GM18517 (cell line): ENCODE measurements around the gene ATP1B1.

Experiments
- ATAC-seq: cut with Tn5 transposase; IDR thresholded peaks from one replicate; pipeline ENCODE4 v1.9.1; 2021; ENCODE audit warnings: mild to moderate bottlenecking, moderate library complexity; ENCODE audit not compliant: unreplicated experiment

The ATP1B1 gene

GRCh38 chr1:169106095-169106920, at the start of gene ATP1B1:
TSS of gene ATP1B1 (plus strand) at chr1:169106690. CDS start at chr1:169106830, 140 bp downstream.
- peak; percentile 88 for ATAC-seq

GRCh38 chr1:169059421-169059820, 47.1 kb upstream of the ATP1B1 start:
- no peak for ATAC-seq

GRCh38 chr1:169060043-169060722, 46.3 kb upstream of the ATP1B1 start:
- ATAC-seq = no peak

- ATAC-seq = no peak
Observed at GRCh38 chr1:169060919-169061639, 45.4 kb upstream of the ATP1B1 start.

DNA sequence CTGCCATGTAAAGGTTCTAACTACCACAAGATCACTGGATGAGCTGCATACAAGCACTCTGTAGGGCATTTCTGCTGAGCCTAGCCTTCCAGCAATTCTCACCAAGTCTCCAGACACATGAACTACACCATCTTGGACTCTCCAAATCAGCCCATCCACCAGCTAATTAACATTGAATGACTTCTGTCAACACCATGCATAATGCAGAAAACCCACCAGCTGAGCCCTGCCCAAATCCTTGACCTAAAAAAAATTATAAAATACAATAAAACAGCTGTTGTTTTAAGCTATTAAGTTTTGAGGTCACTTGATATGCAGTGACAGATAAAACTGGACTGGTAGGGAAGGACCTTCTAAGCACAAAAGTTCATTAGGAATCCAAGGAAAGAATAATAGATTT, 44.3 kb upstream of the ATP1B1 start:
- no peak for ATAC-seq

- ATAC-seq = no peak
Observed at GRCh38 chr1:169064103-169064502, 42.4 kb upstream of the ATP1B1 start.

DNA sequence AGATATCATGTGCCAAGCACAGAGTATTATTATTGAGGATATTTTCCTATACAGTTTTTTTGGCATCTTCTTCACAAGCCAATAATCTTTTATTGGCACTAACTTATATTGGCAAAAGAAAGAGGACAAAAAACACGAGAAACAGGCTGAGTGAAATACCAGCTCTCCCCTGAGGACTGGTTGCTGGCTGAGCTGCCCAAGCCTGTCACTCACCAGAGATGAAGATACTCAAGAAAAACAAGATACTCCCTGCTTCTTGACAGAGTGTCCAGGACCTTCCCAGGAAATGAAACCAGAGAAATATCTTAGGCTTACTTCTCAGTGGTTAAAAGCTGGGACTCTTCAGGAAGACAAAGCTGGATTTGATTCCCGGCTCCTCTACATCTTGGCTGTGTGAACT, 35.9 kb upstream of the ATP1B1 start:
- ATAC-seq = no peak

DNA sequence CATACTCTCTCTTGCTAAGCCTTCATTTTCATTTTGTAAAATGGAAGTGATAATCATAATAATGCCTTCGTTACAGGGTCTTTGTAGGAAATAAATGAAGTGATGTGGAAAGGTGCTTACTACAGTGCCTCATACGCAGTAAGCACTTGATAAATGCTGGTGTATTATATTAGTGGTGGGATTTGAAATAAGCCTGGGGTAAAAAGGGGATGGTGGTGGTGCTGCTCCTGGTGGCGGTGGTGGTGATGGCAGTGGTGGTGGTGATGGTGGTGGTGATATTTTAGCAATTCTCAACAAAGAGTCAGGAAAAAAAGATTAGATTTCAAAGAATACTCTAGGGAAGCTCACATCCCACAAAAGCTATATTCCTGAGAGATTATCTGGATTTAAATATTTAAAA, 35.5 kb upstream of the ATP1B1 start:
- ATAC-seq = no peak

DNA sequence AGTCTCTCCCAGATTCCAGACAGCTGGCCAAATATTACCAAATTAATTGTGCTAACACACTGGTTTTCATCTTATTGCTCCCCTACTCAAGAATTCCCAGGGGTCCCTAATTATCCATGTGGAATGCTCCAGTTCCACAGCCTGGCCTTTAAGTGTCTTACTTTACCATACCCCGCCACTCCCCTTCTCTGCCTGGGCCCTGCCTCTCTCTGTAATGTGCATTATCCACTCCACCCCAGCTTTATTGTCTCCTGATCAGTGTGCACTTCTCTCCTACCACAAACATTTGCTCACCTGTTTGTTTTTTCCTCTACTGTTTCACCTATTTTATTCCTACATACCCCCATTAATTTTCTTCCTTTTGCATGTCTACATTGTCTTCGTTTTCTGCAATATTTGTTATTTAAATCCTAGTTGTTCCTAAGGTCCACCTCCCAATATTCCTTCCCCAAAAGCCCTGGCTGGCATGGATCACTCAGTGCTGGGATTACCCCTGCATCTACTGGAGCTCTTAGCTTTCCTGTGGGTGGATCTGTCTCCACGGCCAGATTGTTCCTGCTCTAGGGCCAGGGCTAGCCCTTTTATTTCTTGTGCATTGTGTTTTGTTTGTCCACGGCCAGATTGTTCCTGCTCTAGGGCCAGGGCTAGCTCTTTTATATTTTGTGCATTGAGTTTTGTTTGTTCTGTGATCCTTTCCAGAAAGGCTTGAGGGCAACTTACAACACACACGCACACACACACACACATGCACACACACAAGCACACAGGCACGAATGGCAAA, 33.4 kb upstream of the ATP1B1 start:
- no peak for ATAC-seq

- no peak for ATAC-seq
Observed at GRCh38 chr1:169078163-169078883, 28.2 kb upstream of the ATP1B1 start.

DNA sequence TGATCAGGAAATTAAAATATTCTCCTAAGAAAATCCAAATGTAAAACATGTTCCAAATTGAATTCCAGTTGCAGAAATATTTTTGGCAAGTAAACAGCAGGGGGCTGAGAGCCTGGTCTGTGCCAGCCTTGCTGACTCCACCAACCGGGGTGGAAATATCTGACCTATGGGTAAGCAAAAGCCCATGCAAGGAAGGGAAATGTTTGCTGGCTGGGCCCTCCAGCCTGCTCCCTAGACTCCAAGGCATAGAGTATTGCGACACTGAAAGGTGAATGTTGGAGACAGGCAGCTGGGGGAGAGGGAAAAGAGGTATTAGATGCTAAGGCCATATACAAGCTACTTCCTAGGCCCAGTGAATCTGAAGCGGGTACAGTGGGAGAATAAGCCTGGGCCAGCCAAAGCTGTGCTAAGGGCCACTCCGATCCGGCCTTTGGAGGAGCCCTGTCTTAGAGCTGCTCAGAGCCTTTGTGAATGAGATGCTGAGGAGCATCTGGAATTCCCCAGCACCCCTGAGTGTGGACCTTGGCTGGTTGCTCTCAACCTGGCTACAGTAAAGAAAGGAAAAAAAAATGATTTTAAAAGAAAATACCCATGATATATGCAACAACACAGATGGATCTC, 24.9 kb upstream of the ATP1B1 start:
- ATAC-seq = no peak

- ATAC-seq = no peak
Observed at GRCh38 chr1:169085911-169086310, 20.6 kb upstream of the ATP1B1 start.

- no peak for ATAC-seq
Observed at GRCh38 chr1:169086603-169087455, 19.7 kb upstream of the ATP1B1 start.

- ATAC-seq = no peak
Observed at GRCh38 chr1:169087876-169088275, 18.6 kb upstream of the ATP1B1 start.

DNA sequence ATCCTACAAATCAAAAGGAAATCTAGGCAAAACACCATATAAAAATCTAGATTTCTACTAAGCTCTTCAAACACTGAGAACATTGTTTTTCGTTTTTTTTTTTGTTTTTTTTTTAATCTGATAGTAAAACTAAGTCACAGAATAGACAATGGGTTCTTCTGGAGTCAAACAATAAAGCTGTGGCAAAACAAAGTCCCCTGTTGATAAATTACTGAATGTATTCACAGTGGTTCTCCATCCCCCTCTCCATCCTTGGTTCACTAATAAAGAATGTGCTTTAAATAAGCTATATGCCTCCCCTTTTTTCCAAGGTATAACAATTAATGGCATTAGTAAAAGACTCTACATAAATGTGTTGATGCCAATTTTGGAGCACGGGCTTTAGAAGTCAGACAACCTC, 16.7 kb upstream of the ATP1B1 start:
- ATAC-seq = no peak

GRCh38 chr1:169090308-169090899, 16.1 kb upstream of the ATP1B1 start:
- no peak for ATAC-seq

DNA sequence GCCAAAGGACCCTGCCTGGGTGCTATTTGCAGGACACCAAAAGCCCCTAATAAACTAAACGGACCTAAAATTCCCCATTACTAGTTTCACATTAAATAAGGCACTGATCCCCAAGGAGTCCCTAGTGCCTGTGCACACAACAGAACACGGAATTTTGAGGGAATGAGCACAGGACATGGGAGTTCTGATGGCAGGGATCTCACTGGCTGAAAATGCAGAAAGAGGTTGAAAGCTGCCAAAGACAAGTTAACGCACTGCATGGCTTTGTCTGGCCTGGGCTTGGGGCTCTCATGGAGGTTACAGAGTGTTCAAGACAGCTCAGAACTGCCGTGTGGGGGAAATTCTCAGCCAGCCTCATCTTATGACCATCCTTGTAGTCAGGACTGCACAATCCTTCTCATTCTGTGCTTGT, 15.6 kb upstream of the ATP1B1 start:
- peak; percentile 34 for ATAC-seq

DNA sequence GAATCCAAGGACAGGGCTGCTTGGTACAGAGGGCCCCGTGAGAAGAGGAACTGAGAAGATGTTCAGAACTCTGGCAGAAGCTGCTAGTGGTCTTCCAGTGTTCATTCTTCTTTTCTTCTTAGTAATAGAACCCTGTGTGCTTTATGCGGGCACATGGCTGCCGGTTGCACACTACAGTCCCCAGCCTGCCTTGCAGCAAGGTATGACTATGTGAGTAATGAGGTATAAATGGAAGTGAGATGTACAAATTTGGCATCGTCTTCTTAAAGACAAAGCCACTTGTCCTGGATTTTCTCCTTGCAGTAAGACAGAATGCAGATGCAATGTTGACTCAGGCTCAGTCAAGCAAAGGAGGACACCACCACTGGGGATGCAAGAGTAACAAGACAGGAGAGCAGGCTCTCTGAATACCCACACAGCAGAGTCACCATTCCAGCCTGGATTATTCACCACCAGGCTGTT, 15.0 kb upstream of the ATP1B1 start:
- ATAC-seq = peak; percentile 76
